T-helper 1 cell treated with Interleukin-12 subunit alpha and Interleukin-12 subunit beta and Interleukin-4 antibody, amounts not matched to agents 30 ng/mL and 1 ng/mL, for 36 hours (primary cell): ENCODE results near the gene UBA1. TPM values are rescaled to one million over a fixed set of nuclear protein-coding genes. Genes with fewer than 3 reads are reported as not detected.

ENCODE experiments used
- intact Hi-C: fragments of 100-400 bp; cut with micrococcal nuclease; formaldehyde crosslinking; loops from one replicate; pipeline ENCODE4 v1.15.1; 2024
- total RNA-seq: library from RNA; stranded (reverse); gene quantifications from 2 replicates; pipeline ENCODE4 v1.2.3, GENCODE V29; 2022

UBA1 gene
- total RNA-seq, 1 donor from 2014 or later: 183 TPM

DNA sequence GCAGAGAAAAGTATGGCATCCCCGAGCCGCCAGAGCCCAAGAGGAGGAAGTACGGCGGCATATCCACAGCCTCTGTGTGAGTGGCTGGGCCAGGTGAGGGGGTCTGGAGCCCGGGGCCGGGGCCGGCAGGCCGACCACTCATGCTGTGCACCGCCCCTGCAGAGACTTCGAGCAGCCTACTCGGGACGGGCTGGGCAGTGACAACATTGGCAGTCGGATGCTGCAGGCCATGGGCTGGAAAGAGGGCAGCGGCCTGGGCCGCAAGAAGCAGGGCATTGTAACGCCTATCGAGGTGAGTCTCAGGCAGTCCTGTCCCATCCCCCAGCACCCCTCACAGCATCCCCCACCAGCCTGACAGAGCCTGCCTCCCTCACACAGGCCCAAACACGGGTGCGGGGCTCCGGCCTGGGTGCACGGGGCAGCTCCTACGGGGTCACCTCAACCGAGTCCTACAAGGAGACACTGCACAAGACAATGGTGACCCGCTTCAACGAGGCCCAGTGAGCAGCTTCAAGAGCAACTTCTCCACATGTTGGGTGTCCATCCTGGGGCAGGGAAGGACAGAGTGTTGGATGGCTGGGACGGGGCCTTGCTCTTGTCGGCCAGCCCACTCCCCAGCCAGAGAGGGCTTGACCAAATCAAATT is 7.4 kb upstream of the UBA1 start:
- intact Hi-C loops: no loop called here

DNA sequence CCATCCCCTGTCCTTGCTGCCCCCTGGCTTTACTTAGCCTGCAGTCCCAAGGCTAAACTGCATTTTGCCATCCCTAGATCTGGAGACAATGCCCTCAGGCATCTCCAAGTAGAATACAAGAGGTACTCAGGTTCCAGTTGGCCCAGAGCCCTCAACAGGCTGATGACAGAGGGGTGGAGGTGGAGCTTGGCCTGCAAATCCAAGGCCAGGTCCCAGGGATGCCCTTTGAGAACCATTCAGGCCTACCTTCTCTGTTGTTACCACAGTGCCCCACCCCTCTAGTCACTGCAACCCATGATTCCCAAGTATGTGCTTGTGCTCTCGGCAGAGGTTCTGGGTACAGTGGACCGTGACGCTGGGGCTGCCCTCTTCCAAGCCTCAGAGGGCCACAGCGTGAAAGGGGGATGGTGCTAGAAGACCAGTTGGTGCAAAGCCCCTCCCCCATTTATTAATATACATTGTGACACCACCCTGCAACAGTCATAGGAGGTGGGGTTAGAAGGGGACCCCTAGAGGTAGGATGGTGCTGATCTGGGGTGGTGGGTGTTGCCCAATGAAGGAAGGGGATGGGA is 6.4 kb upstream of the UBA1 start:
- intact Hi-C loops: no loop called here

DNA sequence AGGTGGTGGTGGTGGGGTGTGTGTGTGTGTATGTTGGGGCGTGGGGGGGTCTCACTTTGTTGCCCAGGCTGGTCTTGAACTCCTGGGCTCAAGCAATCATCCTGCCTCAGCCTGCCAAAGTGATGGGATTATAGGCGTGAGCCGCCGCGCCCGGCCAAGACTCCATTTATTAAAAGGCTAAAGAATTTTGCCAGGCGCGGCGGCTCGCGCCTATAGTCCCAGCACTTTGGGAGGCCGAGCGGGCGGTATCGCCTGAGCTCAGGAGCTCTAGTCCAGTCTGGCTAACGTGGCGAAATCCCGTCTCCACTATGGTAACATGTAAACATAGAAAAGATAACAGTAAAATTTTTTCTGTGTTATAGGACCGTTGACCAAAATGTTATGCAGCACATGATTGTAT is 3.7 kb upstream of the UBA1 start:
- intact Hi-C loops: loop anchor here (1.0 to 10.0 kb wide), 4 partner anchors 45 to 1335 kb away; partner anchors contain the start of genes EBP, FTSJ1, JADE3 and RBM10

DNA sequence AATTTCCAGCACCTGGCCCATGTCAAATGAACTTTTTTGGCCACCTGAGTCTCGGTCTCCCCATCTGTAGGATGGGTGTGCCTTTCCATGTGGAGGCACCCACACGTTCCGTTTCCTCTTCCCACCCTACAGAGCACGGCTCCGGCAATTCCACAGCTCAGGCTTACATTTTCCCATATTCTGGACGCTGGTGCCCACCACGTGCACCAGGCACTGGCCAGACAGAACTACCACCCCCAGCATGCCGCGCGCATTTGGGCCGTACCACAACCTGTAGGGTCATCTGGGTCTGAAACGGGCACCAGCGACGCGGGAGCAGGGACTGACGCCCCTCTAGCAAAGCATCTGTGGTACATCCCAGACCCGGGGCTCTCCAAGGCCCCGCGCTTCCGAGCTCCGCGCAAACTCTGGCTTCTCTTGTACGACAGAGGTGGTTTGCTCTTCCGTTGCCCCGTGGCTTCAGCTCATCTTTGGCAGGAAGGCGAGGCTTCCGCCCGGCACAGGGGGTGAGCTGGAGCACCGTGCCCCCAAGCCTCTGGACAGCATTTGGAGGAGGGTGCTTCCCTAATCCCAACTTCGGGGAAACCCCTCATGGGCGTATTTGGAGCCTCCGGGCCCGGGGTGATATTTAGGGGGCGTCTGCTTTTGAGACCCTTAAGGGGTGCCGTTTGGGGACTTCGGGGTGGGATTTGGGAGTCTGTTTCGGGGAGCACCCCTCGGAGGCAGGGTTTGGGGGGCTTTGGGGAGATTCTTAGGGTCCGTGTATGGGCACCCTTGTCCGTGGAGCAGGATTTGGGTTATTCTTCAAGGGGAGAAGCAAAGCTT is 3.0 kb upstream of the UBA1 start:
- intact Hi-C loops: loop anchor here (1.0 to 10.0 kb wide), 4 partner anchors 45 to 1334 kb away; partner anchors contain the start of genes EBP, FTSJ1, JADE3 and RBM10

DNA sequence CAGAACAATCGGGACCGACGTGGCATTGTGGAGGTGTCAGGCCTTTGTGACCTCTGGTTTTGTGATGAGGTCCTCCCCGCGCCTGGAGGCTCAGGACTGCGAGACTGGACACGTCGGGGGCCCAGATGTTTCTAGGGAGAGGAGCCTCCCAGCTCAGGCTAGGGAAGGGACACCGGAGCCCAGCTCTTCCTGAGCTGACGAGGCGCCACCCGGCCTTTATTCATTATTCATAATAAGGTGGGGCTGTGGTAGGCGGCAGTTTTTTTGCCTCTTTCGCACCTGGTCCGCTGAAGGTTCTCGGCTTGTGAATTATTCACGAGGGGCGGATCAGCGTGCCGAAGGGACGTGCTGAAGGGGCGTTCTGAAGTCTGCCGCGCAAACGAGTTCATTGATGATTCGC is 2.3 kb upstream of the UBA1 start:
- intact Hi-C loops: loop anchor here (5.0 to 10.0 kb wide), 3 partner anchors 279 to 1333 kb away; partner anchors contain the start of genes EBP, FTSJ1 and JADE3

DNA sequence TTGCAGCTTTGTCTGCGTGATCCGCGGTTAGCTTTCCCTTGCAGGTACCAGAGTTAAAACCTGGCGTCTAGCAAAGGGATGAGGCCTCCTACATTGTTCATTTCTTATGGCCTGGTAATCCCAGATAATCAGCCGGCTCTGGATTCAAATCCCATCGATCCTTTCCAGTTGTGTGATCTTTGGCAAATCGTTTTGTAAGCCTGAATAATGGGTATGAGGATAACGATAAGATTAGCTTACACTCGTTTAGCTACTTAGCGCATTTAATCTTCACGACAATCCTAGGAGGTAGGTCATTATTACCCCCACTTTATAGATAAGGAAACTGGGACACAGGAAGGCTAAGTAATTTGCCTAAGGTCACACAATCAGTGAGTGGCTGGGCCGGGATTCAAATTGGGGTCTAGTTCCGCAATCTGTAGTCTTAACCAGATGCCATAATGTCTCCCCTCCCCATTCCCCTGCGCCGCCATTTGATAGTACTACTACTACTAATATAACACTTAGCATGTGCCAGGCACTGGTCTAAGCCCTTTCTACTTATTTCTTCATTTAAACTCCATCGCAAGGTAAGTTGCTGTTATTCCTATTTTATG is 1.7 kb upstream of the UBA1 start:
- intact Hi-C loops: loop anchor here (2.0 to 10.0 kb wide), 4 partner anchors 280 to 1333 kb away; partner anchors contain the start of genes EBP, FTSJ1, JADE3 and ZNF81

DNA sequence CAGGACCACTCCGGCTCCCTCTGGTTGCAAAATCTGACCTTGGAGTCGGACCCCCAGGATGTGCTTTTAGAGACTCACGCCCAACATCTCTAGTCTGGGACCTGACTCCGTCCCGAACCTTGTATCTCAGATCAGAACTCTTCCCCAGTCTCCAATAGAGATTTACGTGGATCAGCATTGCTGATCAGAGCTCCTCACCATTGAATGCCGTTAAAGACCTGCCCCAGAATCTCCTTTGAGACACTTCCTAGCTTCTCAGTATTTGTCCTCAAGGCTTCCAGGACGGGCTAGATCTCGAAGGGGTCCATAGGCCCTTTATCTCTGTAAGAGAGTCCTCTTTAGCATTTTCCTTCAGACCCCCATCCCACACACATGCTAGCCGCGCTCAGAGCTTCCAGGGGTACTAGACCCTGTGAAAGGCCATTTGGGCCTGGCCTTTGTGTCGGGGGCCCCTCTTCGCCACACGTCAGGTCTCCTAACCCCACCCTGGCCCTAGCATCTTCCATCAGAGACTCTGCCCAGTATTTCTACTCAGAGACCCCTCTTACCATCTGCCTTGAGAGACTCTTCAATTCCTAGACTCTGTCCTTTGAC is 662 bp downstream of the UBA1 start:
- intact Hi-C loops: loop anchor here (5.0 to 10.0 kb wide), 3 partner anchors 282 to 1331 kb away; partner anchors contain the start of genes EBP, FTSJ1 and JADE3

DNA sequence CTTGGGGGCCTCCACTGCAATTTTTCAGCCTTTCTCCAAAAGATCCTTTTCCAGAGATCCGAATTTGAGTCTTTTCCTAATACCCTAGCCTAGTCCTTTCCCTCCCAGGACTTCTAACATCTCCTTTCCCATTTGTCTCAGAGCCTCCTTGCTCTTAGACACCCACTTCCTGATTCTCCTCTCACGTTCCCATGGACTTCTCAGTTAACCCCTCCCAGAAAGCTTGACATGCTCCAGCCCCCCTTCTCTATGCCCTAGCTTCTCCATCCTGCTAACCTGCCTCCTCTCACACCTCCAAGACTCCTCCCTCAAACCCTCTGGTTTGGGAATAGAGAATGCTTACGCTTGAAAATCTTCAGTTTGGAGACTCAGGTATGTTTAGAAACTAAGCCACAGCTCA is 2.5 kb downstream of the UBA1 start:
- intact Hi-C loops: loop anchor here (10.0 kb wide), 1 partner anchor 1329 kb away; the partner anchor contains the start of gene EBP

DNA sequence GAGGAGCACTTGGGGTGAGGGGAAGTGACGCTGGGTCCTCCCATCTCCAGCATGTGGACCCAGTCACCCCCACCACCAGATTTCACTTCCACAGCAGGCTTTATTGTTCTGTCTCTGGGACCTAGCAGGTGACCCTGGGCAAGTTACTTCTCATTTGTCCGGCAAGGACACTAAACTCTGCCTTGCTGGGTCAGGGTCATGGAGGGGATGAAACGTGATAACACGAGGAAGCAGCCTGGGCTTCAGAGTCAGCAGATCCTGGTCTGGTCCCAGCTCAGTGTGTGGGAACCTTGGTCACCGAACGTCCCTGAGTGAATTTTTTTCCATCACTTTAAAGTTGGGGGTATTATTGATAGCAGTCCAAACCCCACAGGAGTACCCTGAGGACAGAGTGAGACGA is 3.9 kb downstream of the UBA1 start:
- intact Hi-C loops: loop anchor here (10.0 kb wide), 1 partner anchor 1327 kb away; the partner anchor contains the start of gene EBP

DNA sequence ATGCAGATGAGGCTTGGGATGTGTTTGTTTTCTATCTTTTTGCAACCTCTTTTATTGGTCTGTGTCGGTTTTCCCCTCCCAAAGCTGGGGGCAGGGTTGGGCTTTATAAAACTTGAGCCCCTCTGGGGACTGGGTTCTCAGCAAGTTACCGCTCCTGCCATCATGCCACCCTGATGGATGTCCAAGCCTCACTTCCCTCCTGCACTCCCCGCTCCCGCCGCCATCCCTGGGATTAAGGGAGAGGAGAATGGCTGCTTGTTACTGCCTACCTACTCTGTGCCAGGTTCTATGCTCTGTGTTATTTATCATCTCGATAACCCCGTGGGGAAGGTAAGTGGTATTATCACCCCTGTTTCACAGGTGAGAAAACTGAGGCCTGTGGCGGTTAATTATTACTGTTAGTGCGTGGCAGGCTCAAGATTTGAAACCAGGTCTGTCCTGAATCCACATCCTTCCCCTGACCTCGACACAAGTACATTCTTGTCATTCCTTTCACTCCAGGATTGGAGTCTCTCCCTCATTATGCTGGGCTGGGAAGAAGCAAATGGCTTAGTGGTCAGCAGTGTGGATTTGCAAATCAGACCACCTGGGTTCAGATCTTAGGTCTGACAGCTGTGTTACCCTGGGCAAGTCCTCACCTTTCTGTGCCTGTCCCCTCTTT is 4.5 kb downstream of the UBA1 start:
- intact Hi-C loops: loop anchor here (10.0 kb wide), 1 partner anchor 1327 kb away; the partner anchor contains the start of gene EBP

DNA sequence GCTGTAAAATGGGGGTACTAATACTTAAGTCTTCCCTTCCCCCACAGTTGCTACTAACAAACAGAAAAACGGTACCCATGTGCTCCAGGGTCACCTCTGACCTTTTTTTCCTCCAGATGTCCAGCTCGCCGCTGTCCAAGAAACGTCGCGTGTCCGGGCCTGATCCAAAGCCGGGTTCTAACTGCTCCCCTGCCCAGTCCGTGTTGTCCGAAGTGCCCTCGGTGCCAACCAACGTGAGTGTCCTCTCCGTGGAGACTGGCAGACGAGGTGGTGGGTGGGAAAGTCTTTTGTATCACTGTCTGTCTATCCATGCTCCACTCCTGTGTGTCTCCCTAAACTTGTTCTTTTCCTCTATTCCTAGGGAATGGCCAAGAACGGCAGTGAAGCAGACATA is 5.1 kb downstream of the UBA1 start:
- intact Hi-C loops: loop anchor here (10.0 kb wide), 1 partner anchor 1326 kb away; the partner anchor contains the start of gene EBP

DNA sequence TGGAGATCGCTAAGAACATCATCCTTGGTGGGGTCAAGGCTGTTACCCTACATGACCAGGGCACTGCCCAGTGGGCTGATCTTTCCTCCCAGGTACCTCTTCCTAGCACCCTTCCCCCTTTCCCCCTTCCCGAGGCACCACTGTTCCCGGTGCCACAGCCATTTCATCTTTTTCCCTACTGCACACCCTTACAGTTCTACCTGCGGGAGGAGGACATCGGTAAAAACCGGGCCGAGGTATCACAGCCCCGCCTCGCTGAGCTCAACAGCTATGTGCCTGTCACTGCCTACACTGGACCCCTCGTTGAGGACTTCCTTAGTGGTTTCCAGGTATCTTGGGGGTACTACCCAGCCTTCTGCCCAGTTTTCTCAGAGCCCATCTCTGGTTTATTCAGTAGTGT is 5.7 kb downstream of the UBA1 start:
- intact Hi-C loops: loop anchor here (10.0 kb wide), 1 partner anchor 1326 kb away; the partner anchor contains the start of gene EBP

DNA sequence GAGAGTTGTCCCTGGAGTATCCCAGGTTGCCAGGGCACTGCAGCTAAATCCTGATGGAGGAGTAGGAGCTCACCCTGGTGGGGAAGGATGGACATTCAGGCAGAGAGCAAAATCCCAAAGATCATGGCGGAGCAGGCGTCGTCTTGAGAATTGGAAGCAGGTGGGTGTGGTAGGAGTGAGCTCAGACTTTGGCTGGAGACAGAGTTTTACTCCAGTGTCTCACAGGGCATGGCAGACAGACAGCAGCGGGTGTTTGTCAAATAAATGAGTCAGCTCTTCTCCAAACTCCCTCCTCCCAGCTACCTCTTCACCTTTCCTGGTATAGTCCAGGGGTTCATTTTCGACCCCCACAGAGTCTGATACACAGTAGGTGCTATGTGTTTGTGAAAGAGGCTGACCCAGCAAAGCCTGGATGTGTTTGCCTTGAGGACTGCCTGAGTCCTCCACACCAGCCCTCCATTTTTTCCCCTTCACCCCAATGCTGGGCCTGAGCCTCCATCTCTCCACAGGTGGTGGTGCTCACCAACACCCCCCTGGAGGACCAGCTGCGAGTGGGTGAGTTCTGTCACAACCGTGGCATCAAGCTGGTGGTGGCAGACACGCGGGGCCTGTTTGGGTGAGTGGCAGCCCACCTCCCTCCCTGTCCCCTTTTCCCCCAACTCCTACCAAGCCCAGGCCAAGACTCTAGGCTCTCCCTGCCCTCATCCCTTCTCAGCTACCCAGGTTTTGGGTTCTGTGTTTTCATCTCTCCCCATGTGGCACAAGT is 6.9 kb downstream of the UBA1 start:
- intact Hi-C loops: no loop called here

DNA sequence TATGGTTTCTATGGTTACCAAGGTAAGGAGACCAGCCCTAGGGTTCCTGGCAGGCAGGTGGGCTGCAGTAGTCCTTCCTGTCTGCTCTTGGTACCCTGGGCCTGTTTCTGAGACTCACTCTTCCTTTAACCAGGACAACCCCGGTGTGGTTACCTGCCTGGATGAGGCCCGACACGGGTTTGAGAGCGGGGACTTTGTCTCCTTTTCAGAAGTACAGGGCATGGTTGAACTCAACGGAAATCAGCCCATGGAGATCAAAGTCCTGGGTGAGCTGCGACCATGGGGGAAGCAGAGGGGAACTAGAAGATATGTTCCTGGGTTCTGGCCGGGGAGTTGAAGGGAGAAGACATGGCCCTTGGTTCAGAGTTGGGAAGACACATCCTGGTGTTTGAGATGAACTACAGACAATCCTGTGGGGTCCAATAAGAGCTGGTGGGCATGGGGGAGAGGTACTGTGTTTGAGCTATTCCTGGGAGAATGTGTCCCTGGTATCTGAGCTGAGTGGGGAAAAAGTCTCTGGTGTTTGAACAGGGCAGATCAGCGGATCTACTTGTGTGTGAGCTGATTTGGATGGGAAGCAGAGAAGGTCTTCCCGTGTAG is 7.8 kb downstream of the UBA1 start:
- intact Hi-C loops: no loop called here

DNA sequence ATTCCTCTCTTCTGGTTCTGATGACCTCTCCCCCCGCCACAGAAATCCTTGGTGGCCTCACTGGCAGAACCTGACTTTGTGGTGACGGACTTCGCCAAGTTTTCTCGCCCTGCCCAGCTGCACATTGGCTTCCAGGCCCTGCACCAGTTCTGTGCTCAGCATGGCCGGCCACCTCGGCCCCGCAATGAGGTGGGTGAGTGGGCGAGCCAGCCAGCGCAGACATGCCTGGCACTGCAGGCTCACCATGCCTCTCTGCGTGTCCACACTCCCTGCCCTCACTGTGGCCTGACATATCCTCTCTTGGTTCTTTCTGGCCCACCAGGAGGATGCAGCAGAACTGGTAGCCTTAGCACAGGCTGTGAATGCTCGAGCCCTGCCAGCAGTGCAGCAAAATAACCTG is 8.7 kb downstream of the UBA1 start:
- intact Hi-C loops: no loop called here

DNA sequence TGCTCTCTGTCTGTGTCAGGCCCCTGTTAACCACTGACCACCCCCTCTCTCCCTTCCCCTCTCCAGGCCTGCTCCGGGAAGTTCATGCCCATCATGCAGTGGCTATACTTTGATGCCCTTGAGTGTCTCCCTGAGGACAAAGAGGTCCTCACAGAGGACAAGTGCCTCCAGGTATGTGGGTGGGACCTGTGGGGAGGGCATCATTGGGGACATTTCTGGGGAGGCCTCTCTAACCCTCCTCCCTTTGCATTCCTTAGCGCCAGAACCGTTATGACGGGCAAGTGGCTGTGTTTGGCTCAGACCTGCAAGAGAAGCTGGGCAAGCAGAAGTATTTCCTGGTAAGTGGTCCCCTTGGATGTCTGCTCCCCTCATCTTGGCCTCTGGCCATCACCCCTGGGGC is 9.2 kb downstream of the UBA1 start:
- intact Hi-C loops: no loop called here

DNA sequence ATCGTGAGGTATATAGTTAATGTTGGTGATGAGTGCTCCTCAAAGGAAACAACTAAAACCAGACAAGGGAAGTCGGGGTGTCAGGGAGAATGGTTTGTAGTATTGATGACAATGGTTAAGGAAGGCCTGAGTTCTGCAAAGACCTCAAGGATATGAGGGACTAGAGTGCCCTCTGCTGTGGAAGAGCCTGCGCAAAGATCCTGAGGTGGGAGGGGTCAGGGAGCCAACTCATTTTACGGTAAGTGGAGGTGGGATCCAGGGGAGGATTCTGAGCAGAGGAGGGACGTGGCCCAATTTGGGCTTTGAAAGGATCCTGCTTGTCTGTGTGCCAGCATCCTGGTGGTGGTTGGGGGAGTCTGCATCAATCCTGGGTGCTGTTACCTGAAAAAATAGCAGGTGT is 11.3 kb downstream of the UBA1 start:
- intact Hi-C loops: no loop called here

DNA sequence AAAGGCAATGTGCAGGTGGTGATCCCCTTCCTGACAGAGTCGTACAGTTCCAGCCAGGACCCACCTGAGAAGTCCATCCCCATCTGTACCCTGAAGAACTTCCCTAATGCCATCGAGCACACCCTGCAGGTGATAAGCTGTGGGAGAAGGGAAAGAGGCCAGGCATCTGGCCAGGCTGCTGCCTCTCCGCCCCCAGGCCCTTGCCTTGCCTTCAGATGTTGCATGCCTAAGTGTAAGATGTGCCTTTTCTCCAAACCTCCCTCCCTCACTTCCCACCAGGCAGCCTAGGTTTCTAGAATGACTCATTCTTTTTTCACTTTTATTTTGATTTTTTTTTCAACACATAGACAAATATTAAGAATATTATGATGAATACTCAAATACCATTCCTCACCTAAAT is 12.7 kb downstream of the UBA1 start:
- intact Hi-C loops: no loop called here

DNA sequence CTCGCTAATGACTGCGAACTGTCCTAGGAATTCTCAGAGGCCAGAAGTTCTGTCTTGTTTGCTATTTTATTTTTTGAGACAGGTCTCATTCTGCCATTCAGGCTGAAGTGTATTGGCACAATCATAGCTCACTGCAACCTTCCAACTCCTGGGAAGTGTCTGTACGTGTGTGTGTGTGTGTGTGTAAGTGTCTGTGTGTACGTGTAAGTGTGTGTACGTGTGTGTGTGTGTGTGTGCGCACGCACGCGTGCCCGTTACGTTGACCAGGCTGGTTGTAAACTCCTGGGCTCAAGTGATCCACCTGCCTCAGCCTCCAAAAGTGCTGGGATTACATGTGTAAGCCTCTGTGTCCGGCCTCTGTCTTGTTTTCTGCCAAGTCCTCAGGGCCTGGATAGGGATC is 14.5 kb downstream of the UBA1 start:
- intact Hi-C loops: no loop called here
